ENCODE measurements around the gene KMT5B. TPM values are rescaled to one million over a fixed set of nuclear protein-coding genes. Genes with fewer than 3 reads are reported as not detected.

The KMT5B gene
- total RNA-seq, 2 experiments from 2014 or later = 14.4 to 14.7 TPM

Other genes starting within 250 kb of the KMT5B start
- 10 to 100 TPM; 10.5 to 11.5 TPM for gene UNC93B1, start 209.2 kb downstream of the KMT5B start, total RNA-seq
- not detected for gene ALDH3B1, start 203.0 kb downstream of the KMT5B start, total RNA-seq
- gene NDUFS8, start 182.6 kb downstream of the KMT5B start, total RNA-seq = 100 to 1,000 TPM; 126 to 137 TPM
- gene TCIRG1, start 174.3 kb downstream of the KMT5B start, total RNA-seq = 100 to 1,000 TPM; 129 to 130 TPM
- 10 to 100 TPM; 12.2 to 12.3 TPM for gene CHKA, start 91.9 kb downstream of the KMT5B start, total RNA-seq
- 10 to 100 TPM; 49.4 to 54.0 TPM for gene C11orf24, start 58.7 kb upstream of the KMT5B start, total RNA-seq
- 10 to 100 TPM; 10.2 to 10.7 TPM for gene LRP5, start 99.3 kb upstream of the KMT5B start, total RNA-seq
- 100 to 1,000 TPM; 116 to 120 TPM for gene PPP6R3, start 247.5 kb upstream of the KMT5B start, total RNA-seq